C4-2B (cell line): ENCODE data around the gene HELZ.

Source experiments
- CTCF ChIP-seq: fragments of 450-650 bp; conservative IDR thresholded peaks from 2 replicates; pipeline ENCODE4 v1.5.1; 2017; ENCODE audit warnings: mild to moderate bottlenecking
- ZFX ChIP-seq: fragments of 450-650 bp; IDR thresholded peaks from 2 replicates; pipeline ENCODE4 v1.6.1; 2017

DNA sequence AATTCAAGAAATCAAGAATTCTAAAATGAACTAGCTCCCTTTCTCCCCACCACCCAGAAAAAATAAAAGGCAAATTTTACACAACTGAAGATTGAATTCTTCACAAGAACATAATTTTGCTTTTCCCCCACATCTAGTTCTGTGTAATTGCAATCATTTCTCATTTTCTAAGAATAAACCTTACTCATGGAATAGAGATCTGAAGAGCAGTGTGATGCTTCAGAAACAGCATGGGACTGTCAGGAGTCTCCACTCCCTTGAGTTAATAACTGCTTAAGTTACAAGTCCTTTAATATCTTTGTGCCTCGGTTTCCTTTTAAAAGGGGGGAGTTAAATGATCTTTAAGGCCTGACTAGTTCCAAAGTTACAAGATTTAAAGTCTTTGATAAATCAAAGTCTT, 147.0 kb downstream of the HELZ start:
- TF ChIP-seq CTCF (no peak), ZFX (no peak)
